Activated T-helper 17 cell treated with anti-CD3 and anti-CD28 coated beads, Interleukin-2, amount 50 U/mL, for 72 hours (primary cell): Measurements from ENCODE around the gene TP53TG5. TPM values are rescaled to one million over a fixed set of nuclear protein-coding genes. Genes with fewer than 3 reads are reported as not detected.

Experiments used
- ATAC-seq: fragments of 150-1000 bp; cut with Tn5 transposase; replicated peaks from 2 replicates; pipeline ENCODE4 v1.10.0; 2021; ENCODE audit warnings: mild to moderate bottlenecking, moderate library complexity
- H3K27ac Mint-ChIP-seq: one replicate; pipeline ENCODE4 v1.8.0; 2022; ENCODE audit warnings: mixed read lengths
- H3K27me3 Mint-ChIP-seq: one replicate; pipeline ENCODE4 v1.8.0; 2022; ENCODE audit warnings: mixed read lengths
- H3K36me3 Mint-ChIP-seq: one replicate; pipeline ENCODE4 v1.8.0; 2022; ENCODE audit warnings: low read depth, mild to moderate bottlenecking, mixed read lengths
- H3K4me1 Mint-ChIP-seq: one replicate; pipeline ENCODE4 v1.8.0; 2022; ENCODE audit warnings: mixed read lengths
- H3K4me3 Mint-ChIP-seq: one replicate; pipeline ENCODE4 v1.8.0; 2022; ENCODE audit warnings: mild to moderate bottlenecking, mixed read lengths
- H3K9me3 Mint-ChIP-seq: one replicate; pipeline ENCODE4 v1.8.0; 2022; ENCODE audit warnings: mixed read lengths
- total RNA-seq, 2 donors: library from RNA; stranded (reverse); gene quantifications; one replicate each; pipeline ENCODE4 v1.2.3, GENCODE V29; 2022

Gene TP53TG5
- total RNA-seq, 2 donors from 2014 or later, result 0.11 to 0.50 TPM

- no peak for ATAC-seq
- Mint-ChIP-seq H3K36me3 (no peaks in the 10 kb centered on the region), H3K27me3 (no peaks in the 10 kb centered on the region), H3K9me3 (no peaks in the 10 kb centered on the region), H3K4me3 (no peak overlapping the region), H3K27ac (no peak overlapping the region), H3K4me1 (peaks cover 5% of the 10 kb centered on the region)
Measured at GRCh38 chr20:45408646-45409213, 30.6 kb upstream of the TP53TG5 start.

GRCh38 chr20:45407783-45408645, 29.9 kb upstream of the TP53TG5 start, which contains the start of gene DBNDD2:
Gene DBNDD2 (plus strand): TSS chr20:45408289. CDS start chr20:45408468, 179 bp downstream.
- Mint-ChIP-seq H3K36me3 (no peaks in the 10 kb centered on the region), H3K4me3 (peak within 1 kb of the TSS; percentile 57), H3K27me3 (no peaks in the 10 kb centered on the region), H3K27ac (no peak within 1 kb of the TSS), H3K4me1 (peaks cover 5% of the 10 kb centered on the region), H3K9me3 (no peaks in the 10 kb centered on the region)
- no peak for ATAC-seq

GRCh38 chr20:45407067-45407745, 29.1 kb upstream of the TP53TG5 start:
- no peaks in the 10 kb centered on the region for H3K9me3 Mint-ChIP-seq
- H3K27ac Mint-ChIP-seq, result no peak overlapping the region
- H3K4me3 Mint-ChIP-seq, result peak overlapping the region; percentile 57
- no peaks in the 10 kb centered on the region for H3K27me3 Mint-ChIP-seq
- no peaks in the 10 kb centered on the region for H3K36me3 Mint-ChIP-seq
- peaks cover 9% of the 10 kb centered on the region for H3K4me1 Mint-ChIP-seq
- peak; percentile 10 for ATAC-seq

GRCh38 chr20:45406260-45407066, 28.3 kb upstream of the TP53TG5 start:
- Mint-ChIP-seq H3K4me3 (peak overlapping the region; percentile 71), H3K27me3 (no peaks in the 10 kb centered on the region), H3K27ac (no peak overlapping the region), H3K4me1 (peaks cover 9% of the 10 kb centered on the region), H3K9me3 (no peaks in the 10 kb centered on the region), H3K36me3 (no peaks in the 10 kb centered on the region)
- peak; percentile 64 for ATAC-seq

GRCh38 chr20:45405571-45406259, 27.6 kb upstream of the TP53TG5 start:
- Mint-ChIP-seq H3K4me1 (peaks cover 9% of the 10 kb centered on the region), H3K27me3 (no peaks in the 10 kb centered on the region), H3K9me3 (no peaks in the 10 kb centered on the region), H3K4me3 (peak overlapping the region; percentile 71), H3K27ac (no peak overlapping the region), H3K36me3 (no peaks in the 10 kb centered on the region)
- peak; percentile 41 for ATAC-seq

GRCh38 chr20:45404438-45404837, 26.3 kb upstream of the TP53TG5 start:
- Mint-ChIP-seq H3K4me1 (peaks cover 9% of the 10 kb centered on the region), H3K9me3 (peaks cover 6% of the 10 kb centered on the region), H3K4me3 (peak overlapping the region; percentile 71), H3K27ac (no peak overlapping the region), H3K27me3 (no peaks in the 10 kb centered on the region), H3K36me3 (peaks cover 7% of the 10 kb centered on the region)
- no peak for ATAC-seq

GRCh38 chr20:45402946-45403345, 24.8 kb upstream of the TP53TG5 start:
- H3K27me3 Mint-ChIP-seq, result no peaks in the 10 kb centered on the region
- peaks cover 6% of the 10 kb centered on the region for H3K9me3 Mint-ChIP-seq
- peaks cover 9% of the 10 kb centered on the region for H3K4me1 Mint-ChIP-seq
- H3K27ac Mint-ChIP-seq, result no peak overlapping the region
- peaks cover 7% of the 10 kb centered on the region for H3K36me3 Mint-ChIP-seq
- ATAC-seq, result no peak
- H3K4me3 Mint-ChIP-seq, result no peak overlapping the region

- H3K4me1 Mint-ChIP-seq, result peaks cover 9% of the 10 kb centered on the region
- H3K27me3 Mint-ChIP-seq, result no peaks in the 10 kb centered on the region
- no peak overlapping the region for H3K27ac Mint-ChIP-seq
- H3K4me3 Mint-ChIP-seq, result no peak overlapping the region
- no peak for ATAC-seq
- H3K9me3 Mint-ChIP-seq, result peaks cover 6% of the 10 kb centered on the region
- H3K36me3 Mint-ChIP-seq, result peaks cover 13% of the 10 kb centered on the region
Measured at GRCh38 chr20:45400346-45401031, 22.4 kb upstream of the TP53TG5 start.

- ATAC-seq, result no peak
- peaks cover 6% of the 10 kb centered on the region for H3K9me3 Mint-ChIP-seq
- H3K27me3 Mint-ChIP-seq, result no peaks in the 10 kb centered on the region
- H3K27ac Mint-ChIP-seq, result no peak overlapping the region
- peaks cover 4% of the 10 kb centered on the region for H3K4me1 Mint-ChIP-seq
- no peak overlapping the region for H3K4me3 Mint-ChIP-seq
- H3K36me3 Mint-ChIP-seq, result peaks cover 17% of the 10 kb centered on the region
Measured at GRCh38 chr20:45399018-45399417, 20.9 kb upstream of the TP53TG5 start.

- peaks cover 3% of the 10 kb centered on the region for H3K4me1 Mint-ChIP-seq
- H3K27me3 Mint-ChIP-seq, result no peaks in the 10 kb centered on the region
- no peak overlapping the region for H3K27ac Mint-ChIP-seq
- peaks cover 16% of the 10 kb centered on the region for H3K36me3 Mint-ChIP-seq
- no peak overlapping the region for H3K4me3 Mint-ChIP-seq
- ATAC-seq, result no peak
- H3K9me3 Mint-ChIP-seq, result peaks cover 5% of the 10 kb centered on the region
Measured at GRCh38 chr20:45395114-45395415, 16.9 kb upstream of the TP53TG5 start.

GRCh38 chr20:45394221-45395113, 16.3 kb upstream of the TP53TG5 start:
- H3K4me1 Mint-ChIP-seq, result peaks cover 3% of the 10 kb centered on the region
- no peak overlapping the region for H3K4me3 Mint-ChIP-seq
- no peaks in the 10 kb centered on the region for H3K27me3 Mint-ChIP-seq
- H3K27ac Mint-ChIP-seq, result no peak overlapping the region
- H3K36me3 Mint-ChIP-seq, result peaks cover 10% of the 10 kb centered on the region
- no peak for ATAC-seq
- H3K9me3 Mint-ChIP-seq, result no peaks in the 10 kb centered on the region

- Mint-ChIP-seq H3K27me3 (no peaks in the 10 kb centered on the region), H3K27ac (no peak overlapping the region), H3K4me1 (peaks cover 3% of the 10 kb centered on the region), H3K4me3 (no peak overlapping the region), H3K9me3 (no peaks in the 10 kb centered on the region), H3K36me3 (peaks cover 10% of the 10 kb centered on the region)
- no peak for ATAC-seq
Measured at GRCh38 chr20:45392733-45393132, 14.6 kb upstream of the TP53TG5 start.

- Mint-ChIP-seq H3K27me3 (no peaks in the 10 kb centered on the region), H3K9me3 (no peaks in the 10 kb centered on the region), H3K4me3 (no peak overlapping the region), H3K36me3 (peaks cover 10% of the 10 kb centered on the region), H3K4me1 (peaks cover 9% of the 10 kb centered on the region), H3K27ac (no peak overlapping the region)
- no peak for ATAC-seq
Measured at GRCh38 chr20:45391559-45391958, 13.4 kb upstream of the TP53TG5 start.
